ENCODE results near the gene NAA35. TPM values are rescaled to one million over a fixed set of nuclear protein-coding genes. Genes with fewer than 3 reads are reported as not detected.

NAA35 gene
- polyA plus RNA-seq, 1 of the 3 experiments (the other 2 are of a cell fraction), result 9.0 TPM

DNA sequence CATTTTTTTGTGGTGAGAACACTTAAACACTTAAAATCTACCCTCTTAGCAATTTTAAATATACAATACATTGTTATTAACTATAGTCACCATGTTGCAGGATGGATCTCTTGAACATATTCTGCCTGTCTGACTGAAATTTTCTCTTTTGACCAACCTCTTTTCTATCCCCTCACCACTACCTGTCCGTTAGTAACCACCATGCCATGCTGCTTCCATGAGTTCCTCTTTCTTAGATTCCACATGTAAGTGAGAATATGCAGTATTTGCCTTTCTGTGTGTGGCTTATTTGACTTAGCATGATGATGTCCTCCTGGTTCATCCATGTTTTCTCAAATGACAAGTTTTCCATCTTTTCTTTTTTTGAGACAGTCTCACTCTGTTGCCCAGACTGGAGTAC lies 48.5 kb upstream of the NAA35 start:
- H3K9me3 ChIP-seq, result no peaks in the 10 kb centered on the region
- no peak overlapping the region for H2AFZ ChIP-seq (ENCODE audit: low read depth)
- CTCF ChIA-PET, result no interaction called here

GRCh38 chr9:85895685-85896084 lies 45.3 kb upstream of the NAA35 start:
- H3K9me2 ChIP-seq, result no peaks in the 10 kb centered on the region
- H3K9ac ChIP-seq, result no peak overlapping the region
- H3K36me3 ChIP-seq (replicated peaks in 1 of 2; ENCODE audit: control insufficient read depth in 1 of 2, insufficient read depth in 2 of 2, low read length in 1 of 2), result no peaks in the 10 kb centered on the region
- no peaks in the 10 kb centered on the region for H3K79me2 ChIP-seq (ENCODE audit: insufficient read depth)
- no peak for DNase-seq
- no peak overlapping the region for H3K27ac ChIP-seq (ENCODE audit: low read depth in 2 of 2, low read length in 1 of 2)
- TF ChIP-seq SIN3A (IDR thresholded peaks at IDR 0.05; ENCODE audit: borderline replicate concordance, low read depth, low read length) (no peak), FOSL2 (IDR thresholded peaks at IDR 0.05; ENCODE audit: borderline replicate concordance, low read depth) (no peak)
- no peak overlapping the region for H3K4me3 ChIP-seq (ENCODE audit: low read depth in 2 of 2, low read length in 1 of 2)
- H3F3A ChIP-seq (replicated peaks; ENCODE audit: insufficient read depth), result no peaks in the 10 kb centered on the region
- no peaks in the 10 kb centered on the region for H4K20me1 ChIP-seq (ENCODE audit: insufficient read depth)
- no peak overlapping the region for H2AFZ ChIP-seq (ENCODE audit: low read depth)
- no peaks in the 10 kb centered on the region for H3K4me1 ChIP-seq (ENCODE audit: control insufficient read depth in 1 of 2, insufficient read depth in 2 of 2, low read depth in 1 of 2, low read length in 1 of 2)
- no peaks in the 10 kb centered on the region for H3K9me3 ChIP-seq
- CTCF ChIA-PET, result no interaction called here
- WGBS (ENCODE audit: low lambda C conversion rate), result 83% methylated on average over 2 of the region's 2 CpGs
- POLR2A ChIA-PET, result no interaction called here
- H3K4me2 ChIP-seq, result no peak overlapping the region
- H3K27me3 ChIP-seq (ENCODE audit: insufficient read depth), result no peaks in the 10 kb centered on the region

More for the DNA sequence above, 48.5 kb upstream of the NAA35 start:
- Histone ChIP-seq H3K79me2 (ENCODE audit: insufficient read depth) (no peaks in the 10 kb centered on the region), H3K9me2 (no peaks in the 10 kb centered on the region), H3K4me2 (no peak overlapping the region), H3F3A (replicated peaks; ENCODE audit: insufficient read depth) (no peaks in the 10 kb centered on the region), H4K20me1 (ENCODE audit: insufficient read depth) (no peaks in the 10 kb centered on the region), H3K9ac (no peak overlapping the region), H3K36me3 (replicated peaks in 1 of 2; ENCODE audit: control insufficient read depth in 1 of 2, insufficient read depth in 2 of 2, low read length in 1 of 2) (no peaks in the 10 kb centered on the region), H3K4me3 (ENCODE audit: low read depth in 2 of 2, low read length in 1 of 2) (no peak overlapping the region), H3K27me3 (ENCODE audit: insufficient read depth) (no peaks in the 10 kb centered on the region), H3K27ac (ENCODE audit: low read depth in 2 of 2, low read length in 1 of 2) (no peak overlapping the region), H3K4me1 (ENCODE audit: control insufficient read depth in 1 of 2, insufficient read depth in 2 of 2, low read depth in 1 of 2, low read length in 1 of 2) (no peaks in the 10 kb centered on the region)
- TF ChIP-seq FOXJ3 (CRISPR knock-in tag; IDR thresholded peaks at IDR 0.05), result no peak
- TF ChIP-seq FOXM1 (IDR thresholded peaks at IDR 0.05; ENCODE audit: low read depth), result no peak
- TF ChIP-seq, protein P1, sequence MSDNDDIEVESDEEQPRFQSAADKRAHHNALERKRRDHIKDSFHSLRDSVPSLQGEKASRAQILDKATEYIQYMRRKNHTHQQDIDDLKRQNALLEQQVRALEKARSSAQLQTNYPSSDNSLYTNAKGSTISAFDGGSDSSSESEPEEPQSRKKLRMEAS (IDR thresholded peaks at IDR 0.05; ENCODE audit: low read depth), result no peak
- TF ChIP-seq JUND (IDR thresholded peaks at IDR 0.05), result no peak
- no peak for TF ChIP-seq MEF2A (IDR thresholded peaks at IDR 0.05; ENCODE audit: borderline replicate concordance, low read depth)
- TF ChIP-seq PBX3 (IDR thresholded peaks at IDR 0.05), result no peak
- no peak for TF ChIP-seq GATA2 (CRISPR knock-in tag; IDR thresholded peaks at IDR 0.05)
- TF ChIP-seq POLR2AphosphoS5 (IDR thresholded peaks at IDR 0.05; ENCODE audit: low read depth, low read length), result no peak
- no peak for TF ChIP-seq NFIC (IDR thresholded peaks at IDR 0.05; ENCODE audit: borderline replicate concordance)
- no peak for DNase-seq
- POLR2A ChIA-PET, result no interaction called here
- 63% methylated on average over 1 of the region's 1 CpG for WGBS (ENCODE audit: low lambda C conversion rate)

GRCh38 chr9:85897848-85898247 lies 43.1 kb upstream of the NAA35 start:
- no peaks in the 10 kb centered on the region for H3K9me3 ChIP-seq
- no peak overlapping the region for H3K27ac ChIP-seq (ENCODE audit: low read depth in 2 of 2, low read length in 1 of 2)
- H3K4me1 ChIP-seq (ENCODE audit: control insufficient read depth in 1 of 2, insufficient read depth in 2 of 2, low read depth in 1 of 2, low read length in 1 of 2), result no peaks in the 10 kb centered on the region
- H3K9ac ChIP-seq, result no peak overlapping the region
- H3K36me3 ChIP-seq (replicated peaks in 1 of 2; ENCODE audit: control insufficient read depth in 1 of 2, insufficient read depth in 2 of 2, low read length in 1 of 2), result no peaks in the 10 kb centered on the region
- no peak overlapping the region for H3K4me2 ChIP-seq
- ChIA-PET POLR2A (interaction anchor here (0.6 kb wide), 1 partner anchor 192 kb away, joined by 3 read pairs; no protein-coding TSS in a partner anchor), CTCF (interaction anchor here (1.7 kb wide), 1 partner anchor 20 kb away, joined by 3 read pairs; no protein-coding TSS in a partner anchor)
- no peaks in the 10 kb centered on the region for H4K20me1 ChIP-seq (ENCODE audit: insufficient read depth)
- no peaks in the 10 kb centered on the region for H3K79me2 ChIP-seq (ENCODE audit: insufficient read depth)
- no peak for DNase-seq
- H3K9me2 ChIP-seq, result no peaks in the 10 kb centered on the region
- 82% methylated on average over 4 of the region's 4 CpGs for WGBS (ENCODE audit: low lambda C conversion rate)
- no peak overlapping the region for H3K4me3 ChIP-seq (ENCODE audit: low read depth in 2 of 2, low read length in 1 of 2)
- no peaks in the 10 kb centered on the region for H3K27me3 ChIP-seq (ENCODE audit: insufficient read depth)
- H2AFZ ChIP-seq (ENCODE audit: low read depth), result no peak overlapping the region
- no peaks in the 10 kb centered on the region for H3F3A ChIP-seq (replicated peaks; ENCODE audit: insufficient read depth)
- TF ChIP-seq ZBTB33 (IDR thresholded peaks at IDR 0.05; ENCODE audit: borderline replicate concordance, low read depth) (no peak), CTCF (IDR thresholded peaks at IDR 0.05) (no peak), FOXJ3 (CRISPR knock-in tag; IDR thresholded peaks at IDR 0.05) (no peak), RFX5 (IDR thresholded peaks at IDR 0.05; ENCODE audit: low read length) (no peak), RCOR1 (IDR thresholded peaks at IDR 0.05; ENCODE audit: low read length) (no peak), GATA2 (CRISPR knock-in tag; IDR thresholded peaks at IDR 0.05) (no peak), EP300 (IDR thresholded peaks at IDR 0.05; ENCODE audit: borderline replicate concordance in 1 of 2, low read depth in 1 of 2, low read length in 1 of 2) (no peak)
- TF ChIP-seq, protein P2, sequence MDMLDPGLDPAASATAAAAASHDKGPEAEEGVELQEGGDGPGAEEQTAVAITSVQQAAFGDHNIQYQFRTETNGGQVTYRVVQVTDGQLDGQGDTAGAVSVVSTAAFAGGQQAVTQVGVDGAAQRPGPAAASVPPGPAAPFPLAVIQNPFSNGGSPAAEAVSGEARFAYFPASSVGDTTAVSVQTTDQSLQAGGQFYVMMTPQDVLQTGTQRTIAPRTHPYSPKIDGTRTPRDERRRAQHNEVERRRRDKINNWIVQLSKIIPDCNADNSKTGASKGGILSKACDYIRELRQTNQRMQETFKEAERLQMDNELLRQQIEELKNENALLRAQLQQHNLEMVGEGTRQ (IDR thresholded peaks at IDR 0.05; ENCODE audit: borderline replicate concordance, low read depth, low read length), result no peak
- TF ChIP-seq, protein P1 (IDR thresholded peaks at IDR 0.05; ENCODE audit: low read depth), result no peak

All from SK-N-SH (cell line).